ENCODE data around the gene PRR14.
A peak's percentile ranks its signal among the peaks of the same experiment; 100 is the strongest.
"Not testable (repeated sequence)": the region's sequence is repeated elsewhere in the genome, so short reads cannot be mapped to it uniquely, and the experiment has no call there.

Gene PRR14

GRCh38 chr16:30699615-30700099, 48.9 kb downstream of the PRR14 start:
- peak overlapping the region; percentile 100 for H3K27ac ChIP-seq
- no peaks in the 10 kb centered on the region for H3K27me3 ChIP-seq (ENCODE audit: insufficient read depth, low read depth, severe bottlenecking)
- TF ChIP-seq CTCF (IDR thresholded peaks at IDR 0.05; ENCODE audit: low read depth, low read length), result no peak
- no peak for DNase-seq
- H3K4me3 ChIP-seq (ENCODE audit: low read depth, low read length), result peak overlapping the region; percentile 92
- H3K9me3 ChIP-seq (ENCODE audit: severe bottlenecking), result no peaks in the 10 kb centered on the region
- H3K36me3 ChIP-seq, result peaks cover 51% of the 10 kb centered on the region

GRCh38 chr16:30700491-30700890, 49.7 kb downstream of the PRR14 start:
- no peak overlapping the region for H3K4me3 ChIP-seq (ENCODE audit: low read depth, low read length)
- H3K9me3 ChIP-seq (ENCODE audit: severe bottlenecking), result no peaks in the 10 kb centered on the region
- DNase-seq, result no peak
- peaks cover 59% of the 10 kb centered on the region for H3K36me3 ChIP-seq
- no peak for TF ChIP-seq CTCF (IDR thresholded peaks at IDR 0.05; ENCODE audit: low read depth, low read length)
- H3K27me3 ChIP-seq (ENCODE audit: insufficient read depth, low read depth, severe bottlenecking), result no peaks in the 10 kb centered on the region
- no peak overlapping the region for H3K27ac ChIP-seq

GRCh38 chr16:30700971-30701370, 50.2 kb downstream of the PRR14 start:
- Histone ChIP-seq H3K27ac (no peak overlapping the region), H3K27me3 (ENCODE audit: insufficient read depth, low read depth, severe bottlenecking) (no peaks in the 10 kb centered on the region), H3K4me3 (ENCODE audit: low read depth, low read length) (no peak overlapping the region), H3K9me3 (ENCODE audit: severe bottlenecking) (no peaks in the 10 kb centered on the region), H3K36me3 (peaks cover 64% of the 10 kb centered on the region)
- no peak for TF ChIP-seq CTCF (IDR thresholded peaks at IDR 0.05; ENCODE audit: low read depth, low read length)
- DNase-seq, result no peak

GRCh38 chr16:30703071-30703470, 52.3 kb downstream of the PRR14 start:
- not testable (repeated sequence) for DNase-seq; H3K27me3 ChIP-seq (ENCODE audit: insufficient read depth, low read depth, severe bottlenecking); H3K27ac ChIP-seq; H3K4me3 ChIP-seq (ENCODE audit: low read depth, low read length); H3K9me3 ChIP-seq (ENCODE audit: severe bottlenecking)
- peaks cover 85% of the 10 kb centered on the region for H3K36me3 ChIP-seq

DNA sequence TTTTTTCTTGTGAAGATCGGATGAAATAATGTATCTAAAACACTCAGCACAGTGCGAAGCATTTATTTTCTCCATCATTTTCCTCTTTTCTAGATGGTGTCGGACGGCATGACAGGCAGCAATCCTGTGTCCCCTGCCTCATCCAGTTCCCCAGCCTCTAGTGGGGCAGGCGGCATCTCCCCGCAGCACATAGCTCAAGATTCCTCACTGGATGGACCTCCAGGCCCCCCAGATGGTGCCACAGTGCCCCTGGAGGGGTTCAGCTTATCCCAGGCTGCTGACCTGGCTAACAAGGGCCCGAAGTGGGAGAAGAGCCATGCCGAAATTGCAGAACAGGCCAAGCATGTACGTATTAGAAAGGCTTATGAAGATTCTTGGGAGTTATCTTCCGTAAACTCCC, 53.2 kb downstream of the PRR14 start:
- TF ChIP-seq CTCF (IDR thresholded peaks at IDR 0.05; ENCODE audit: low read depth, low read length), result no peak
- no peak for DNase-seq
- Histone ChIP-seq H3K4me3 (ENCODE audit: low read depth, low read length) (no peak overlapping the region), H3K9me3 (ENCODE audit: severe bottlenecking) (no peaks in the 10 kb centered on the region), H3K27ac (no peak overlapping the region), H3K36me3 (peaks cover 90% of the 10 kb centered on the region), H3K27me3 (ENCODE audit: insufficient read depth, low read depth, severe bottlenecking) (no peaks in the 10 kb centered on the region)
